GM11168 (cell line): ENCODE results near the gene COL15A1.

ENCODE experiments used
- in situ Hi-C: fragments of 300-500 bp; cut with MboI; formaldehyde crosslinking; loops from one replicate; pipeline ENCODE4 v1.12.0; 2022; ENCODE audit warnings: low sequenced_read_pairs; ENCODE audit not compliant: unreplicated experiment

Gene COL15A1

GRCh38 chr9:99116003-99116411, 172.3 kb downstream of the COL15A1 start:
- in situ Hi-C loops: no loop called here

GRCh38 chr9:99118782-99119466, 175.2 kb downstream of the COL15A1 start:
- in situ Hi-C loops: no loop called here

GRCh38 chr9:99119976-99120655, 176.4 kb downstream of the COL15A1 start:
- in situ Hi-C loops: no loop called here
